Fibroblast of lung (primary cell): Measurements from ENCODE around the gene CEP41.

ENCODE experiments used
- EZH2 ChIP-seq: IDR thresholded peaks from 2 replicates; pipeline ENCODE4 v1.5.1; 2012; ENCODE audit warnings: low read length, control low read depth, mild to moderate bottlenecking; ENCODE audit errors: missing control alignments
- TF ChIP-seq, protein P1 (sequence below), 2 donors: IDR thresholded peaks in 1 of 2; conservative IDR thresholded peaks in 1 of 2; 1 replicate in 1 of 2; 2 replicates in 1 of 2; pipeline ENCODE4 v1.5.1; 2011 to 2012; ENCODE audit warnings: low read length in 2 of 2, control low read depth in 1 of 2, inconsistent platforms in 1 of 2, low read depth in 1 of 2, mild to moderate bottlenecking in 1 of 2

- TF ChIP-seq, protein P1, sequence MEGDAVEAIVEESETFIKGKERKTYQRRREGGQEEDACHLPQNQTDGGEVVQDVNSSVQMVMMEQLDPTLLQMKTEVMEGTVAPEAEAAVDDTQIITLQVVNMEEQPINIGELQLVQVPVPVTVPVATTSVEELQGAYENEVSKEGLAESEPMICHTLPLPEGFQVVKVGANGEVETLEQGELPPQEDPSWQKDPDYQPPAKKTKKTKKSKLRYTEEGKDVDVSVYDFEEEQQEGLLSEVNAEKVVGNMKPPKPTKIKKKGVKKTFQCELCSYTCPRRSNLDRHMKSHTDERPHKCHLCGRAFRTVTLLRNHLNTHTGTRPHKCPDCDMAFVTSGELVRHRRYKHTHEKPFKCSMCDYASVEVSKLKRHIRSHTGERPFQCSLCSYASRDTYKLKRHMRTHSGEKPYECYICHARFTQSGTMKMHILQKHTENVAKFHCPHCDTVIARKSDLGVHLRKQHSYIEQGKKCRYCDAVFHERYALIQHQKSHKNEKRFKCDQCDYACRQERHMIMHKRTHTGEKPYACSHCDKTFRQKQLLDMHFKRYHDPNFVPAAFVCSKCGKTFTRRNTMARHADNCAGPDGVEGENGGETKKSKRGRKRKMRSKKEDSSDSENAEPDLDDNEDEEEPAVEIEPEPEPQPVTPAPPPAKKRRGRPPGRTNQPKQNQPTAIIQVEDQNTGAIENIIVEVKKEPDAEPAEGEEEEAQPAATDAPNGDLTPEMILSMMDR (conservative IDR thresholded peaks at IDR 0.05 in 1 of 2, IDR thresholded peaks at IDR 0.05 in 1 of 2; ENCODE audit: low read depth in 1 of 2, low read length in 2 of 2) = no peak
- no peak for TF ChIP-seq EZH2
Measured at GRCh38 chr7:130452951-130453350, 12.1 kb upstream of the CEP41 start.
